HG03565 (cell line): Measurements from ENCODE around the gene CHRNG.
"Not testable (repeated sequence)": the region's sequence is repeated elsewhere in the genome, so short reads cannot be mapped to it uniquely, and the experiment has no call there.

Source experiments
- ATAC-seq: cut with Tn5 transposase; IDR thresholded peaks from one replicate; pipeline ENCODE4 v1.9.1; 2021; ENCODE audit warnings: mild to moderate bottlenecking, moderate library complexity; ENCODE audit not compliant: unreplicated experiment

Gene CHRNG

GRCh38 chr2:232543928-232544631 lies 4.6 kb downstream of the CHRNG start:
- no peak for ATAC-seq

GRCh38 chr2:232544674-232545073 lies 5.2 kb downstream of the CHRNG start:
- no peak for ATAC-seq

GRCh38 chr2:232545511-232546375 lies 6.3 kb downstream of the CHRNG start:
- no peak for ATAC-seq

GRCh38 chr2:232547991-232548390 lies 8.5 kb downstream of the CHRNG start:
- ATAC-seq, result no peak

- ATAC-seq, result no peak
These were observed 10.3 kb downstream of the CHRNG start for GRCh38 chr2:232549655-232550353.

GRCh38 chr2:232550354-232551249 lies 11.1 kb downstream of the CHRNG start, which contains the start of the genes EIF4E2 and TIGD1:
Gene EIF4E2, plus strand, starts transcription at chr2:232550689. Its CDS starts 36 bp downstream, at chr2:232550725.
Gene TIGD1, minus strand, starts transcription at chr2:232550557. Its CDS starts 675 bp downstream, at chr2:232549882.
- peak; percentile 80 for ATAC-seq

- no peak for ATAC-seq
These were observed 11.8 kb downstream of the CHRNG start for GRCh38 chr2:232551250-232551638.

- ATAC-seq, result no peak
These were observed 12.3 kb downstream of the CHRNG start for GRCh38 chr2:232551776-232552175.

GRCh38 chr2:232556426-232556825 lies 16.9 kb downstream of the CHRNG start:
- ATAC-seq, result no peak

GRCh38 chr2:232562515-232563151 lies 23.1 kb downstream of the CHRNG start:
- no peak for ATAC-seq

GRCh38 chr2:232563580-232563979 lies 24.1 kb downstream of the CHRNG start:
- ATAC-seq, result no peak

GRCh38 chr2:232567721-232568120 lies 28.2 kb downstream of the CHRNG start:
- ATAC-seq, result no peak

GRCh38 chr2:232568161-232568560 lies 28.7 kb downstream of the CHRNG start:
- ATAC-seq, result no peak

GRCh38 chr2:232569541-232569940 lies 30.0 kb downstream of the CHRNG start:
- no peak for ATAC-seq

GRCh38 chr2:232570481-232570880 lies 31.0 kb downstream of the CHRNG start:
- not testable (repeated sequence) for ATAC-seq

- ATAC-seq, result no peak
These were observed 31.6 kb downstream of the CHRNG start for GRCh38 chr2:232571026-232571474.

GRCh38 chr2:232573042-232573441 lies 33.5 kb downstream of the CHRNG start:
- ATAC-seq, result no peak

- no peak for ATAC-seq
These were observed 34.4 kb downstream of the CHRNG start for GRCh38 chr2:232573771-232574435.
